ENCODE results near the gene TRAT1.
"Not testable (repeated sequence)": the region's sequence is repeated elsewhere in the genome, so short reads cannot be mapped to it uniquely, and the experiment has no call there.

Gene TRAT1

DNA sequence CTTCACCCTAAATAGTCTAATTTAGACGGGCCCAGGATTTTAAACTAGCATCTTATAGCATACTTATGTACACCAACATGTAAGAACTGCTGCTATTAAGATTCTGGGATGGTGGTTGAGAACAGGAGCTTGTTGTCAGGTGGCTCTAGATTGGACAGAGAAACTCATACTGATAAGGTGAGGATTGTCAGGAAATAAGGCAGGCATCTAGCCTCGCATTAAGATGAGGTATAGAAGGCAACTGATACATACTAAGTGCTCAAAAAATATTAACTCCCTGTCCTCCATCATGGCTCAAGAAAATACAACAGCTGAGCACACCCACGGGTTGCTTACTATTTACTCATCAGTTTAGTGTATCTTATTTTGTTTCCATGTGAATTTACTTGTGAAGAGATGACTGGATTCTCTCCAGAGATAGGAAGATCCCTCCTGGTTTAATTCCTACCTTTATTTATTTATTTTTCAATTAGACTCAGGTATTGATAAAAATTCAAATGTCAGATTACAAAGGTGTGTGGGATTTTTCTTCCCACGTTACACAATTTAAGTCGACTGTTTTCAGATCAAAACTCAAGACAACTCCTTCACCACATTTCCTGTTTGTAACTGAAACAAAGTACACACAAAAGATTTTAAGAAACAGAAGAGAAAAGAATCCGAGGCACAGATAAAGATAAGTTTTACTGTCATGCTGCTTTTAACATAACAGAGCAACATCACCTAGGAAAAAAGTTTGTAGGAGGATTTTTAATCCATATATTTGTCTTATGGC, at the start of gene TRAT1:
TRAT1 (plus strand) TSS at position 664 of the 775 bp plus-strand sequence. CDS start 142 bp downstream, outside the sequence.
- no peak for DNase-seq (ENCODE audit: low spot score)

DNA sequence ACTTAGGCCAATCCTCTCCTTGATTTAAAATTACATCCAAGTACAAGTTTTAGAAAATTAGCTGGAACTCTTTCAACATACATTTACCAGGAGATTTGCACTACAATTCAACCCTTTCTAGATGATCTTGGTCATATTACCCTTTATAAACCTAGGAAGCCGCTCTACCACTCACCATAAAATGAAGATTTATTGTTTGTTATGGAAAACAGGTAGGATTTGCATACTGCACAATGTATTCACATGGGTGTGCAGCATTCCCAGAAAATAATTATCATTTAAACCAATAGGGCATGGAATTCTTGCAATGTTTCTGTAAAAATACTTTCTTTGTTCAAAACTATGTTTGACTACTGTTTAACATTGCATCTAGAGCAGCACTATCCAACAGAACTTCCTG, 46.9 kb upstream of the TRAT1 start:
- no peak for DNase-seq (ENCODE audit: low spot score)

GRCh38 chr3:108779496-108779895, 43.1 kb upstream of the TRAT1 start:
- no peak for DNase-seq (ENCODE audit: low spot score)

DNA sequence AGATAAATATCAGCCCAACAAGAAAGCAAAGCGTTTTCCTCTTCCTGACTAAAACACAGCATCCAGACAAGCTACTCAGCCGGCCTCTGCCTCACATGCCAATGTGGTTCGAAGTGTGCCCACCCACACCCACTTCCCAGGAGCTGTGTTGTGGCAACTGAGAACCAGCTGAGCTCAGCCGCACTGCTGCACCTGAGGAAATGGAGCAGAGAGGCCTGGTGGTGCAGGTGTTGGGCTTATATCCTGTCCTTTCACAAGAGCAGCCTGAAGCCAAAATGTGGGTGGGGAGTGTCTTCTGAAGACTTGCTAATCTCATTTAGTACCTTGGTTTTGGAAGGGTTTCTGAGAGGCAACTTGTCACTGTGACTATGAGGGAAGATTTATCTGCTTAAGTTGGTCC, 42.4 kb upstream of the TRAT1 start:
- no peak for DNase-seq (ENCODE audit: low spot score)

- no peak for DNase-seq (ENCODE audit: low spot score)
These were observed 31.1 kb upstream of the TRAT1 start for GRCh38 chr3:108791473-108791872.

GRCh38 chr3:108804437-108804836, 18.1 kb upstream of the TRAT1 start:
- no peak for DNase-seq (ENCODE audit: low spot score)

GRCh38 chr3:108804966-108805365, 17.6 kb upstream of the TRAT1 start:
- no peak for DNase-seq (ENCODE audit: low spot score)

DNA sequence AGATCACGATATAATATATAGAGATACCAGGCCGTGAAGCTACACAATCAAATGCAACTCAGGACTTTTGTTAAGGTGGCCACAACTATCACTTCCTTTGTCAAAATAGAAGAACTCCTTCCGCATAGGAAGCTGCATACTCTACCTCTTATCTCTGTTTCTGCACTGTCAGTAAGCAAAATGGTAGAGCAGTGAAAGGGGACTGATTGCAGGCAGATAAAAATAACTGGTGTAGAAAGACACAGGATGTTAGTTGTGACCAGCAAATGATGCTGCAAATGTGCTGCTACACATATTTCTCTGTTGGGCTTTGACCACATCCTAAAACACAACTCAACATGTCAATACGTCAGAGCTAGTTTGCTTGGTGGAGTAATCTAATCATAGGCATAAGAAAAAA, 16.3 kb upstream of the TRAT1 start:
- DNase-seq (ENCODE audit: low spot score) = no peak

- DNase-seq (ENCODE audit: low spot score) = no peak
These were observed 4.2 kb upstream of the TRAT1 start for GRCh38 chr3:108818404-108818803.

DNA sequence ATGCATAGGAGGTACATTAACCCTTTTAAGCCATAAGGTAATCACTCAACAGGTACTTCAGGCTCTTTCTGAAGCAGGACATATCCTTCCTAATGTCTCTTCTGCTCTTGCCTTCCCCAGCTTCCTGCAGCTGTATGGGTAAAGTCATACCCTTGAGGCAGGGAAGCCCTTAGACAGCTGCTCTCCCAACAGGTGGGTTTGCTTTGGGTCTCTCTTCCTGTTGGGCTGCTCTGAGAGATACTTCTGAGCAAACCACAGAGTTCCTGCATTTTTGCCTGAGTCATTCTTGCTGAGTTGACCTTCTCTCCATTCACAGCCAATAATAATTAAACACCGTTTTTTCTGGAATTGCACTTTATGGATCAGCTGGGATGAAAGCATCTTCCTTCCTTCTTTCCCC, 2.0 kb upstream of the TRAT1 start:
- DNase-seq (ENCODE audit: low spot score) = no peak

- no peak for DNase-seq (ENCODE audit: low spot score)
These were observed 641 bp downstream of the TRAT1 start for GRCh38 chr3:108823227-108823626.

- not testable (repeated sequence) for DNase-seq (ENCODE audit: low spot score)
These were observed 1.2 kb downstream of the TRAT1 start for GRCh38 chr3:108823803-108824202.

DNA sequence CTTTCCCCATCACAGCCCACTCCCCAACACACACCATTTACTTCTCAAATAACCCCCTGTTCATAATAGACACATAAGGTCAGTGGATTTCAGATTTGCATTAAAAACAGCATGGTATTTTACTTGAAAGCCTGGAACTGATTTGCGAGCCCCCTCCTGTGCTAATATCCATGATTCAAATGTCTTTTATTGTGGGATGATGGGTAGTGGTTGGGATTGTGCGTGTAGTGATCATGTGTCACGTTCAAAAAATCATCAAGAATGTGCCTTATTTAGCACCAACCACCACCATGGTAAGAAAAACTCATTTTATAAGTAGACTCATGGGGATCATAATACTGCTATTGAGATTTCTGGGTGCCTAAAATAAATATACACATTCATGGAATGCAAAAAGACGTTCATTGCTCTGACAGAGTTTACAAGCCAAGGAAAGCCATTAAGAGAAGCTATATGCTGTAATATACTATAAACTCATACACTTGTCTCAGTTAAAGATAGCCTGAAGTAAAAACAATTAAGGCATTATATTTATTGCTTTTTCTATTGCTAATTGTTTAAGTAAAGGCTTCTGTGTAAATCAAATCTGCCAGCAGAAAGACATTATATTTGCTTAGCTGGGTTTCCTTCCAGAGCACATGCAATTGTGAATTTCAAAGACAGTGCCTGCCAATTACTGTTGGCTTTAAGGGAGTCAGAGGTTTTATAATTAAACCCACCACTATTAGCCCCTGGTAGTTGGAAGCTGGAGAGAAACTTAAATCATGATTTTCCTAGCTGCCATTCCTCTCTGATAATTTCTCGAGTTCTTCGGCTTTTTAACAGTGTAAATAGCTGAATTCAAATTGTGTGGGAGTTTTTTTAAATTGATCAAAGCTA, 4.0 kb downstream of the TRAT1 start:
- DNase-seq (ENCODE audit: low spot score) = no peak

DNA sequence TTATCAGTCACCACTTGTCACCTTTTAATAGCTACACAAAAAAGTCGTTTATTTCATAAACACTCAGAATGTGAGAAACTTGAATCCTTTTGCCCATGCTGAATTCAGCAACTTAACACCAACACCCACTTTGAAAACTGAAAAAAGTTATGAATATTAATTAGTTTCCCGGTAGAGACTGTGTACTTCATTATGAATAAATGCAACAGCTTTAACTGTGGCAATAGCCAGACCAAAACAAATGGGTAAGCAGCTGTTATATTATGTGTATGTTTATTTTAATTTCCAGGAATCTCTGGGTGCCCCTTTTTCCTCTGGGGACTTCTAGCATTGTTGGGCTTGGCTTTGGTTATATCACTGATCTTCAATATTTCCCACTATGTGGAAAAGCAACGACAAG, 7.8 kb downstream of the TRAT1 start:
- DNase-seq (ENCODE audit: low spot score) = no peak

DNA sequence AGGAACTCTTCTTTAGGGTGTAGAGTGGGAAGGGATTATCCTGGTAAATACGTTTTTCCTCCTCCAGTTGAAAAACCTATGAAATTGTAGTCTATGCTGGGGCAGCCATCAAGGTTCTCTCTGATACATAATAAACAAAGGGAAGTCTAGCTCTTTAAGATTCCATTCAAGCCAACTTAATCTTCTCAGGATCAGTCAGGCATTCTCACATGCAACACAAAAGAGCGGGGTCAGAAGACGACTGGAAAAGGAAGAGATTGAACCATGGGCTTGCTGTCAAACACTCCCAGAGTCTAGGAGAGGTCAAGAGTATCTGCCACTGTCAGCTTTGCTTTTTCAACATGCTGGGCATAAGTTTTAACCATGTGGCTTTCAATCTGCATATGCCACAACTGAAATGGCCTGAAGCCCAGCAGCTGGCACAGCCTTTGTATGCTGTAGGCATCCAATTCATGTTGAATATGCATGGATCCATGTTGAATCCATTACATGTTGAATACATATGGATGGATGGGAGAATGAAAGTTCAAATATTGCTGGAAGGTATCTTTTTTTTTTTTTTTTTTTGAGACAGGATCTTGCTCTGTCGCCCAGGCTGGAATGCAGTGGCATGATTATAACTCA, 8.5 kb downstream of the TRAT1 start:
- DNase-seq (ENCODE audit: low spot score) = no peak

DNA sequence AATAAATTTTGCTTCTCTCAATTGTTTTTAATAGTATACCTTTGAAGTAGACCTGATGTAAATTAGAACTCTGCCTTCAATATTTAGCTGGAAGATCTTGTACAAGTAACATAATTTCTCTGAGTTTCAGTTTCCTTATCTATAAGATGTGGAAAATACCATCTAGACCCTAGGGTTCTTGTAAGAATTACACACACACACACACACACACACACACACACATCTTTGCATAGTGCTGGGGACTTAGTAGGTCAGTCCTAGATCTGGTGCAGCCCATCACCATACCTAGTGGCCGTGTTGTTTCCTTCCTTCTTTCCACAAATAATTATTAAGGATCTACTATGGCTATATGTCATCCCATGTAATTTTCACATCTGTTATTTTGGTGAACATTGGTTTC, 11.0 kb downstream of the TRAT1 start:
- DNase-seq (ENCODE audit: low spot score) = no peak

DNA sequence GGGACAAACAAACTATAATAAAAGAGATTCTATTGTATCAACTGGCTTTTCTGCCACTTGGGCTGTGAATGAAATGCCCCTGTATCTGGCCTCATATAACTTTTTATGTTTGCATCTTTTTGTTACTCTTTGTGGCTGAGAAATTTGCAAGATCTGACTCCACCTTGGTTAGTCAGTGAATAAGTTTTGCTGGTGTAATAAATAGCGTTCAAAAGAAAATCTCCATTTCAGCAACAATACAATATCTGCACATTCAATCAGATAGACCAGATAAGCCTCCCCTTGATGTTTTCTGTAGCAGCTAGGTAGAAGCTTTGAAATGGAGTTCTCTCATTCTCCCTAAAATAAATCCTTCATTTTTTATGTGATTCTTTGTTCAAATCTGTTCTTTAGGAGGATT, 12.0 kb downstream of the TRAT1 start:
- no peak for DNase-seq (ENCODE audit: low spot score)

- no peak for DNase-seq (ENCODE audit: low spot score)
These were observed 12.5 kb downstream of the TRAT1 start for GRCh38 chr3:108835101-108835500.

GRCh38 chr3:108838436-108838835, 15.8 kb downstream of the TRAT1 start:
- no peak for DNase-seq (ENCODE audit: low spot score)

- DNase-seq (ENCODE audit: low spot score) = no peak
These were observed 23.2 kb downstream of the TRAT1 start for GRCh38 chr3:108845709-108846293.

- no peak for DNase-seq (ENCODE audit: low spot score)
These were observed 24.6 kb downstream of the TRAT1 start for GRCh38 chr3:108847187-108847586.

DNA sequence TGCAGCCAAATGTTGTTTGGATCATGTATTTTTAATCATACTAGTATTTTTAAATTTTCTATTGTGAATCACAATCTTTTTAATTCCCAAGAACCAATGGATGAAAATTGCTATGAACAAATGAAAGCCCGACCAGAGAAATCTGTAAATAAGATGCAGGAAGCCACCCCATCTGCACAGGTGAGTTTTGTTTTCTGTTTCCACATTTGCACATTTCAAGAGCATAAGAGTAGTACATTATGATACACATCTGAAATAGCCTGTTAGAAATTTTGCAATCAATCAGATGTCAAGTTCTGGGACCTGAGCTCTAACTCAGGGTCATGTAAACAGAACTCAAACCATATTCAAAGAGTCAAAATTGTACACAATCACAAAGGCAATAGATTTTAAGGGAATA, 26.5 kb downstream of the TRAT1 start:
- no peak for DNase-seq (ENCODE audit: low spot score)

All from pons (tissue), 1 donor.